ENCODE data around the gene GABRR3.

The GABRR3 gene

GRCh38 chr3:98056035-98056434 lies 20.9 kb upstream of the GABRR3 start:
- ChIA-PET POLR2A (ENCODE audit: low non-redundant PET) (no interaction called here), CTCF (no interaction called here)
- no peak for DNase-seq (ENCODE audit: low spot score)

GRCh38 chr3:98049271-98049670 lies 14.2 kb upstream of the GABRR3 start:
- TF ChIP-seq CTCF (conservative IDR thresholded peaks at IDR 0.05; ENCODE audit: low read depth) = no peak
- DNase-seq (ENCODE audit: low spot score) = no peak
- POLR2A ChIA-PET (ENCODE audit: low non-redundant PET) = no interaction called here
- H3K27ac ChIP-seq = no peak overlapping the region
- CTCF ChIA-PET = interaction anchor here (0.7 to 1.0 kb wide), 2 partner anchors 26 to 274 kb away, joined by 3 to 4 read pairs; no protein-coding TSS in a partner anchor

More at GRCh38 chr3:98056035-98056434, 20.9 kb upstream of the GABRR3 start:
- H3K27ac ChIP-seq = no peak overlapping the region
- no peak for TF ChIP-seq CTCF (conservative IDR thresholded peaks at IDR 0.05; ENCODE audit: low read depth)

GRCh38 chr3:98048586-98048985 lies 13.5 kb upstream of the GABRR3 start:
- ChIA-PET CTCF (interaction anchor here (0.6 to 1.0 kb wide), 3 partner anchors 26 to 274 kb away, joined by 3 to 4 read pairs (median 3); no protein-coding TSS in a partner anchor), POLR2A (ENCODE audit: low non-redundant PET) (no interaction called here)
- H3K27ac ChIP-seq = no peak overlapping the region
- TF ChIP-seq CTCF (conservative IDR thresholded peaks at IDR 0.05; ENCODE audit: low read depth) = no peak
- no peak for DNase-seq (ENCODE audit: low spot score)

- ChIA-PET POLR2A (ENCODE audit: low non-redundant PET) (no interaction called here), CTCF (interaction anchor here (0.7 to 0.8 kb wide), 2 partner anchors 24 to 309 kb away, joined by 3 read pairs; no protein-coding TSS in a partner anchor)
- DNase-seq (ENCODE audit: low spot score) = no peak
- TF ChIP-seq CTCF (conservative IDR thresholded peaks at IDR 0.05; ENCODE audit: low read depth) = no peak
- H3K27ac ChIP-seq = no peak overlapping the region
Observed at GRCh38 chr3:98041350-98041749, 6.2 kb upstream of the GABRR3 start.

- TF ChIP-seq CTCF (conservative IDR thresholded peaks at IDR 0.05; ENCODE audit: low read depth) = peak; percentile 94
- DNase-seq (ENCODE audit: low spot score) = peak; percentile 55
- POLR2A ChIA-PET (ENCODE audit: low non-redundant PET) = no interaction called here
- CTCF ChIA-PET = interaction anchor here (0.6 to 1.9 kb wide), 14 partner anchors 22 to 1024 kb away, joined by 3 to 8 read pairs (median 4); partner anchors contain the start of gene CPOX
- no peak overlapping the region for H3K27ac ChIP-seq
Observed at GRCh38 chr3:98039322-98040024, 4.4 kb upstream of the GABRR3 start.

GRCh38 chr3:98038876-98039275 lies 3.8 kb upstream of the GABRR3 start:
- H3K27ac ChIP-seq = no peak overlapping the region
- POLR2A ChIA-PET (ENCODE audit: low non-redundant PET) = no interaction called here
- no peak for DNase-seq (ENCODE audit: low spot score)
- TF ChIP-seq CTCF (conservative IDR thresholded peaks at IDR 0.05; ENCODE audit: low read depth) = no peak
- CTCF ChIA-PET = interaction anchor here (0.6 to 1.9 kb wide), 11 partner anchors 20 to 940 kb away, joined by 3 to 8 read pairs (median 4); partner anchors contain the start of gene CPOX

Measured in RWPE1 (cell line).